Activated CD4-positive, alpha-beta T cell treated with anti-CD3 and anti-CD28 coated beads, Interleukin-2, Interleukin-6, amounts not matched to agents 100 ng/mL and 50 ng/mL, durations not matched to agents 16 hours and 8 hours (primary cell): ENCODE data around the gene SPDYC.
"Not testable (repeated sequence)": the region's sequence is repeated elsewhere in the genome, so short reads cannot be mapped to it uniquely, and the experiment has no call there.

Source experiments
- DNase-seq: peaks from one replicate; pipeline ENCODE4 v3.0.0-alpha.2; 2020

SPDYC gene

DNA sequence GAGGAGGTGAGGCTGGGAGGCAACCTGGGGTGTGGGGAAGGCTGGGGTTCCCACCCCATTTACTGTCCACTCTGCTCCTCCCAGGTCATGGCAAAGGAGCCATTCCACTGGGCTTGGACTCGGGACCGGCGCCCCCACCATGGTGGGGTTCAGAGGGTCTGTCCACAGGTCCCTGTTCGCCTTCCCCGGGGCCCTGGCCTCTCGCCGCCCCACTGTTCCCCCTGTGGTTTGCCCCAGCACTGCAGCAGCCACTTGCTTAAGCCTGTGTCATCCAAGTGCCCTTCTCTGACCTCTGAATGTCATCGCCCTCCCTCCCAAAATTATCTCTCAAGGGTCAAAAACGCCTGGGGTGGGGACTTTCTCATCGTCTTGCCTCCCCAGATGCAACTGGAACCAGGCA, 2.6 kb downstream of the SPDYC start:
- no peak for DNase-seq

GRCh38 chr11:65174571-65175010, 4.6 kb downstream of the SPDYC start:
- DNase-seq, result not testable (repeated sequence)

- peak; percentile 56 for DNase-seq
Measured at GRCh38 chr11:65180877-65181568, 11.0 kb downstream of the SPDYC start.

GRCh38 chr11:65181569-65182257, 11.7 kb downstream of the SPDYC start, which contains the start of gene CAPN1:
Gene CAPN1 (plus strand): TSS chr11:65181928. CDS start chr11:65182702, 774 bp downstream.
- DNase-seq, result peak; percentile 86

GRCh38 chr11:65182258-65183170, 12.5 kb downstream of the SPDYC start:
- no peak for DNase-seq

GRCh38 chr11:65183201-65183891, 13.3 kb downstream of the SPDYC start:
- no peak for DNase-seq

GRCh38 chr11:65184146-65184545, 14.1 kb downstream of the SPDYC start:
- no peak for DNase-seq

DNA sequence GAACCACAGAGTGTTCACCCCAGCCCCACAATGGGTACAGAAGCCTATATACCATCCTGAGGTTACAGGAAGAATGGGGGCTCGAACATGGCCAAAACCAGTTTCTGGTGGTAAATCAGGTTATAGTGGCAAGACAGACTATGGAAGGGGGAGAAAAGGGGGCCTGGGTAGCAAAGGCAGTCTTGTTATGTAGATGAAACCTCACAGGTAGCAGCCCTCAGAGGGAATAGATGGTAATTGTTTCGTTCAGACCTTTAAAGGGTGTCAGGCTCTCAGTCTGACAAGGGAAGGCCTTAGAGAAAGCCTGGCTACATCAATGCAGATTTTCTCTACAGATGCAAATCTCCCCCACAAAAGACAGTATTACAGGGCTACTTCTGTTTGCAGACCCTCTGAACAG, 15.1 kb downstream of the SPDYC start:
- no peak for DNase-seq

- DNase-seq, result no peak
Measured at GRCh38 chr11:65185869-65186341, 15.9 kb downstream of the SPDYC start.

DNA sequence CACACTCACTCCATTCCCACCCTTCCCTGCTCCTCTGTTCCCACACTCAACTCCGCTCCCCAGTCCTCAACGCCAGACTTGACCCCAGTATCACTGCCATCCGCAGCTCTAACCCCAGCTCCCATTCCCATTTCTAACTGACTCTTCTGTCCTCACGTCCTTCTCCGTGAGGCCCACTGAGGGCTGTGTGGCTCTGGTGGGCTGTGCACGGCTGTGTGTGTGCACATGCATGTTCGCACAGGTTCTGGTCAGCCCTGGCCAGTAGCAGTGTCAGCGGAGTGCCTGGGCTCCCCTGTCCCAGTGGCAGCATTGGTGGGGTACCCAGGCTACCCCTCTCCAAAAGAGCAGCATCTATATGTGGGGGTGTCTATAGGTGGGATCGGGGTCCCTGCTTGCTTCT, 16.7 kb downstream of the SPDYC start:
- no peak for DNase-seq

GRCh38 chr11:65187146-65187675, 17.2 kb downstream of the SPDYC start:
- DNase-seq, result no peak

GRCh38 chr11:65187971-65188461, 18.0 kb downstream of the SPDYC start:
- no peak for DNase-seq

DNA sequence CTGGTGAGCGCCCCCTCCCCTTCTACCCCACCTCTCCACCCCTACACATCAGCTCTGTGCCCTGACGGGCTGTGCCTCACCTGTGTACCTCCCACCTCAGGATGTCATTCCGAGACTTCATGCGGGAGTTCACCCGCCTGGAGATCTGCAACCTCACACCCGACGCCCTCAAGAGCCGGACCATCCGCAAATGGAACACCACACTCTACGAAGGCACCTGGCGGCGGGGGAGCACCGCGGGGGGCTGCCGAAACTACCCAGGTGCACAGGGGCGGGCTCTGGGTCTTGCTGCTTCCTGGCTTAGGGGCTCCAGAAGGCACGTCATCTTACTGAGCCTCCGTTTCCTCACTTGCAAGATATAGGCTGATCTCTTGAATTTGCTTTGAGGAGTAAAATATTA, 18.5 kb downstream of the SPDYC start:
- no peak for DNase-seq

DNA sequence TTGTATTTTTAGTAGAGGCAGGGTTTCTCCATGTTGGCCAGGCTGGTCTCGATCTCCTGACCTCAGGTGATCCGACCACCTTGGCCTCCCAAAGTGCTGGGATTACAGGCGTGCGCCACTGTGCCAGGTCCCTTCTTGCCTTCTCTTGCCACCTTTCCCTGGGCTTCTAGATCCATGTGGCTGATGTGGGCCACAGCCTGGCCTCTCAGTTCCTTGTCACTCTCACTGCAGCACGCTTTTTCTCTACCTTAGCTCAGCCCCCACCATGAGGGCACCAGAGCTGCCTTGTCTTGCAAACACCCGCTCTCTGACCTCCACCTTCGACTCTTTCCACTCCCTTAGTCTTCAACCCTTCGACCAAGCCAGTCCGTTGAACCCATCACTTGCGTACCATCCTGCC, 19.2 kb downstream of the SPDYC start:
- DNase-seq, result no peak

DNA sequence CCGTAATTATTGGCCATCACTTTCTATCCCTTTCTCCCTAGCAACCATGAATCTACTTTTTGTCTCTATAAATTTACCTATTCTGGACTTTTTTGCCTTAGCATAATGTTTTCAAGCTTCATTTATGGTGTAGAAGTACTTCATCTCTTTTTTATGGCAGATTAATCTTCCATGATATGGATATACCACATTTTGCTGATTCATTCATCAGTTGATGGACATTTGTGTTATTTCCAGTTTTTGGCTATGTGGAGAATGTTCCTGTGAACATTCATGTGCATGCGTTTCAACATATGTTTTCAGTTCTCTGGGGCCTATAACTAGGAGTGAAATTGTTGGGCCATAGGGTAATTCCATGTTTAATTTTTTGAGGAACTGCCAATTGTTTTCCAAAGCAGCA, 24.5 kb downstream of the SPDYC start:
- no peak for DNase-seq

- no peak for DNase-seq
Measured at GRCh38 chr11:65204143-65204542, 34.1 kb downstream of the SPDYC start.

- peak; percentile 62 for DNase-seq
Measured at GRCh38 chr11:65204646-65205601, 34.9 kb downstream of the SPDYC start.

GRCh38 chr11:65205602-65205967, 35.6 kb downstream of the SPDYC start:
- no peak for DNase-seq

GRCh38 chr11:65206441-65206841, 36.4 kb downstream of the SPDYC start:
- DNase-seq, result no peak

DNA sequence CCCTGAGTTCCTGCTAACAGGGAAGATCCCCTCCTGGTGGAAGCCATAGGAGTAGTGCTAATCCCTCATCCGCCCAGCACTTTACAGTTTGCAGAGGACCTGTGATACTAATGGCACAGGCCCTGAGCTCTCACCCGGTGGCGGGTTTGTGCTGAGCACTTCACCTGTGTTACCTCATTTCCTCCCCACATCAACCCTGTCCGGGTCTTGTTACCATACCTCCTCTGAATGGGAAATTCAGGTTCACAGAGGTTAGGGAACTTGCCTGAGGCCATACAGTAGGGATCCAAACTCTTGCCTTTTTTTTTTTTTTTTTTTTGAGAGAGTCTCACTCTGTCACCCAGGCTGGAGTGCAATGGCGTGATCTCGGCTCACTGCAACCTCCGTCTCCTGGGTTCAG, 36.9 kb downstream of the SPDYC start:
- no peak for DNase-seq
